Measurements from ENCODE around the gene TBC1D10A.

- TF ChIP-seq CTCF (conservative IDR thresholded peaks at IDR 0.05 in 1 of 2, IDR thresholded peaks at IDR 0.05 in 1 of 2; ENCODE audit: low read depth in 1 of 2, low read length in 2 of 2) = no peak
- no peak for TF ChIP-seq EZH2 (IDR thresholded peaks at IDR 0.05; ENCODE audit: low read length, missing control alignments)
Observed at GRCh38 chr22:30368420-30368819, 41.7 kb upstream of the TBC1D10A start.
